ENCODE measurements around the gene MAD1L1.

GRCh38 chr7:2028733-2029132 is 204.0 kb downstream of the MAD1L1 start:
- TF ChIP-seq CTCF (IDR thresholded peaks at IDR 0.05) (no peak), POLR2A (IDR thresholded peaks at IDR 0.05) (no peak)
